ENCODE measurements around the gene ABO.
"Not testable (repeated sequence)": the region's sequence is repeated elsewhere in the genome, so short reads cannot be mapped to it uniquely, and the experiment has no call there.

The ABO gene

DNA sequence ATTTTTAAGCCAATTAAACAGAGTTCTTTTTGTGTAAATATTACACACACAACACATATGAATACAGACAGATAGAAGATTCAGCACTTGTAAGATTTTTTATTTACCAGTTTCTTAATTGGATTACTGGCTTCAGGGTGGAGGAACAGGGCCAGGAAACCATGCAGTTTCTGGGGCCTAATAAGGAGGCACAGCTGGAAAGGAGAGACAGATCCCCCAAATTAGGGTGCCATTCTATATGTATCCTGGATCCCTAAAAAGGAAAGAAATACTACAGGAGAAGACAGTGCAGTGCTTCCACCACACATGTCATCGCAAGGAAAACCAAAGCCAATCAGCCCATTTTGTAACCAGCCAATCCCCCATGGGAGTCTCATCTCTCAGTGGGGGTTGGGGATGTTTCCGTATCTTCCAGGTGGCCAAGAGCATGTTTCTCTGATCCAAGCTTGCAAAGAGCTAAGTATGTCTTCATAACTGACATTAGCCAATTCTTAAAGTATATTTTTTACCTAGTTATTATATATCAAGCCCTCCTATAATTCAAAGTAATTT, 15.8 kb upstream of the ABO start:
- in situ Hi-C loops (cut with MboI; ENCODE audit: low sequenced_read_pairs): no loop called here

GRCh38 chr9:133286523-133286922, 11.5 kb upstream of the ABO start:
- in situ Hi-C loops (cut with MboI; ENCODE audit: low sequenced_read_pairs): no loop called here

- in situ Hi-C loops (cut with MboI; ENCODE audit: low sequenced_read_pairs): no loop called here
Measured at GRCh38 chr9:133285252-133285775, 10.3 kb upstream of the ABO start.

GRCh38 chr9:133284362-133284761, 9.4 kb upstream of the ABO start:
- in situ Hi-C loops (cut with MboI; ENCODE audit: low sequenced_read_pairs): no loop called here

GRCh38 chr9:133283255-133284032, 8.4 kb upstream of the ABO start:
- in situ Hi-C loops (cut with MboI; ENCODE audit: low sequenced_read_pairs): not testable (repeated sequence)

GRCh38 chr9:133282464-133283238, 7.7 kb upstream of the ABO start:
- in situ Hi-C loops (cut with MboI; ENCODE audit: low sequenced_read_pairs): no loop called here

DNA sequence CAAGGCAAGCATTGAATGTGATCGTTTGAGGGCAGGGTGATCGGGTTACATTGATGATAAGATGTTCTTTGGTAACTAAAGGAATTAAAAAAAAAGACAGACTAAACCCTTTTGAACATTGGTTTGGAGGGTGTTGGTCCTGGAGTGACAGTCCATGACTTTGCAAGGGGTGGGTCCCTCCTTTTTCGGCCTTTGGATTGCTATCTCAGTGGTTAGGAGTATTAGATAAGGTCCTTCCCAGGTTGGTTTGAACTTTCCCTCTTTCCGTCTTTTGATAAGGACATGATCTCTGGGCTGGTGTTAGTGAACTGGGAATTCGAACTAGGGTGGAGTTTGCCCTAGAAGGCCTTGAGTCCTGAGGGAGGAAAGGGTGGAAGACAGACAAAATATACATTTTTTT, 5.4 kb upstream of the ABO start:
- in situ Hi-C loops (cut with MboI; ENCODE audit: low sequenced_read_pairs): no loop called here

DNA sequence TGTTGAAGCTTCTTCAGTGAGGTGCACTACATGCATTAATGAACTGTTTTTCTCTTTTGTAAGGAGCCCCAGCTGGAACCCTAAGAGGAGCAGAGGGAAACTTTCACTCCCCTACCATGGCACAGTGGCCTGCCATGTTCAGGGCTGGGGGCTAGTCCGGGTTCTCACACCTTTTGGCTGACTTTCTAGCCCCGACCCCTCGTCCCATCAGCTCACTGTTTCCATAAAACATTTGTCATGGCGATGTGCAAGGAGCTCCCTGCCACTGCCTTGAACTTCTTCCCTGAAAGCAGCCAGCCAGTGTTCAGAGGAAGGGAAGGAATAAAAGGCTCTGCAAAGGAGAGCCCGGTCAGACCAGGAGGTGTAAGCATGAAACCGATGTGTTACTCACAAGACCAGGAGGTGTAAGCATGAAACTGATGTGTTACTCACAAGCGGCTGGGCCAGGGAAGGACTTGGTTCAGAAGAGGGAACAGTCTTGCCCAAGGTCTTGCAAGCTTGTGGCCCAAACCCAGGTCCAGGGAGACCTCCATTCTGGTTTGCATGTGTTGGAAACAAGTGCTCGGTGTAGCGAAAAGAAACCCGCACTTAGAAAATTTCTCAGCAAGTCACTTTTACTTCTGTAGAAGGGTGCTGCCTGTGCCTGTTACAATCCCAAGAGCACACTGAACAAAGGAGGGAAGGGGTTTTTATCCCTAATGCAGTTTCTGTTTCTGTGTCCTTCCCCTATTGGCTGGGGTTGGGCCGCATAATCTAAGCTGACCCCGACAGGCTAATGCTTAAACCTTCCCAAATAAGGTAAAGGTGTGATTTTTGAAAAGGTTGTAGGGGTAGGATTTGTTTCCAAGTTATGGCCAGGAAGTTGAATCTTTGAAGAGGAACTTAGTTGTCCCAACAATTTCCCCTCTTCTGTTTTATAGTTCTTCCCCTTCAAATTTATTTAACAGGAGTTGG, 3.4 kb upstream of the ABO start:
- in situ Hi-C loops (cut with MboI; ENCODE audit: low sequenced_read_pairs): no loop called here

- in situ Hi-C loops (cut with MboI; ENCODE audit: low sequenced_read_pairs): no loop called here
Measured at GRCh38 chr9:133277467-133277866, 2.5 kb upstream of the ABO start.

GRCh38 chr9:133276923-133277322, 1.9 kb upstream of the ABO start:
- in situ Hi-C loops (cut with MboI; ENCODE audit: low sequenced_read_pairs): no loop called here

GRCh38 chr9:133276001-133276884, 1.2 kb upstream of the ABO start:
- in situ Hi-C loops (cut with MboI; ENCODE audit: low sequenced_read_pairs): no loop called here

DNA sequence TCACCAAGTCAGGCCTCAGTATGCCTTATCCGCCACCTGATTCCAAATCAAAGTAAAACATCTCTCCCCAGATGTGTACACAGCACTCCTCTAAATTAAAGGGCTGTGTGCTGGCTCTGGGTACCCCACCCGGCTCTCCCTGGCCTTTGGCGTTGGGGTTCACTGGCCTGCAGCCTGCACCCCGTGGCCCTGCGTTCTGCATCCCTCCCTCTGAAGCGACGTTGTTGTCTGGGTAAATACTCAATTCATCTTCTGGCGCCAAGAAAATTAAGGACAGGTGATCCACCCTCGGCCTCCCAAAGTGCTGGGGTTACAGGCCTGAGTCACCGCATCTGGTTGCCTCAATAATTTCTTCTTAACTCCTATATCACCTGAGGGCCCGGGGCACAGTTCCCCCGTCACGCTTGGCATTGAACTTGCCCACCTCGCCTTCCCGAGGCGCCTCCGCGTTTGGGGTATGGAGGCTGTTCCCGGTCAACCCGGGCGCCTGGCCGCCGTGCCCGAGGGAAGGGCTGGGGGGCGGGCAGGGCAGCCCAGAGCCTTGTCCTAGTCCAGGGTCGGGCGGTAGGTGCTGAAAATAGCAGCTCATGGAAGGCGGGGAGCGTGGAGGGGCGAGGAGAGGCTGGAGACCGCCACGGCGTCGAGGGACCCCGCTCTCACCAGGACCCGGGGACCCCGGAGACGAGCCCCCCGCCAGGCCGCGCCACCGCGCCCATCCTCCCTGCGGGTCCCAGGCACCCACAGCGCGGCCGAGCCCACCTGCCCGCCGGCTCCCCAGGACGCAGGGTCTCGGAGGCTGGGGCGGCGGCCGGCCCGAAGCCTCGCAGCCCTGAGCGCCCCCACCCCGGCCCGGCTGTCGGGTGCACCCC, 531 bp downstream of the ABO start:
- in situ Hi-C loops (cut with MboI; ENCODE audit: low sequenced_read_pairs): no loop called here

DNA sequence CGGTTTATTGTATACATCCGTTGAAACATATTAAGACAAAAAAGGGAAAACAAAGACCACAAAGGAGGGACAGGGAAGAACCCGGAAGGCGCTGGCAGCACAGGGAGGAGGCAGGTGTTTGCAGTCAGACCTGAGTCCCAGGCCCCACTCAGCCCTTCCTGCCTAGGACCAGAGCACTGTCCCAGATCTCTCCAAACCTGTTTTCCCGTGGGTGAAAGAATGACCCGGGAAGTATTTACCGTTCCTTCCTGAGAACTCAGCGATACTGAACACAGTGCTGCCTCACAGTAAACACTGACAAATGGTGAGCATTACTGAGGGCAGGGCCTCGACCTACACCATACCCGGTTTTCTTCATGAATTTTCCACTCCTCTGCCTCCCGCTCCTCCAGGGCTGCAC, 1.2 kb downstream of the ABO start:
- in situ Hi-C loops (cut with MboI; ENCODE audit: low sequenced_read_pairs): no loop called here

- in situ Hi-C loops (cut with MboI; ENCODE audit: low sequenced_read_pairs): no loop called here
Measured at GRCh38 chr9:133273098-133273497, 1.9 kb downstream of the ABO start.

DNA sequence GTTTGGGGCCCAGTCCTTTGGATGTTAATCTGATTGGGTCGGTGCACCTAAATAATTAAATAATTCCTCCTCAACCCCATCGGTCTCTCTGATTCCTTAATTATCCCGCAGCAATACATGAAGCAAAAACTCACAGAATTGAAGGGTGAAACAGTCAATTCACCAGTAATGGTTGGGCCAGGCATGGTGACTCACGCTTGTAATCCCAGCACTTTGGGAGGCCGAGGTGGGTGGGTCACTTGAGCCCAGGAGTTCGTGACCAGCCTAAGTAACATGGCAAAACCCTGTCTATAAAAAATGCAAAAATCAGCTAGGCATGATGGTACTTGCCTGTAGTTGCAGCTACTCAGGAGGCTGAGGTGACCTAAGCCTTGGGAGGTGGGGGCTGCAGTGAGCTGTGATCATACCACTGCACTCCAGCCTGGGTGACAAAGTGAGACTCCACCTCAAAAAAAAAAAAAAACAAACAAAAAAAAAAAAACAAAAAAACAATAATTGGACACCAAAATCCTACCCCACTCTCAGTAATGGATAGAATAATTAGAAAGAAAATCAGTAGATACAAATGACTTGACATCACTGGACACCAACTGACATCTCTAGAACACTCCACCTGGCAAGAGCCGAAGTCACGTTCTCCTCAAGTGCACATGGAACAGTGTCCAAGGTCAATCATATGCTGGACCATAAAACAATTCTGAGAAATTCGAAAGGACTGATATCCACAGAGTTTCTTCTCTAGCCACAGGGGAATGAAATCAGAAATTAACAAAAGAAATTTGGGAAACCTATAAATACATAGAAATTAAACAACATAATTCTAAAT, 5.3 kb downstream of the ABO start:
- in situ Hi-C loops (cut with MboI; ENCODE audit: low sequenced_read_pairs): no loop called here

DNA sequence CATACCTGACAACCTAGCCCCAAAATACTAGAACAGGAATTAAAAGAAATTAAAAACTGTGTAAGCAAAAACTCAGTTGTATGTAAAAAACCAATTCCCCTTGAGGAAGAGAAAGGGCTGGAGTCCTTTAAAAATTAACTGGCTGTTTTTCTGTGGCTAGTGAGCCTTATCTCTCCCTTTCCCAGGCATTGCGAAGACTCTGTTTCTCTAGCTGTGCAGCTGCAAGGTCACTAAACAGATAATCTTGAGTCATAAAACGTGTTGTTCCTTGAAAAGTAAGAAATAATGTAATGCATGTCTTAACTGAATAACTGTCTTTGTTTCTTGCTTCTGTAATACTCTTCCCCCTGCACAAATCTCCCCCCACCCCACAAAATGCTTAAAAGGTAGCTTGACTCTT, 5.9 kb downstream of the ABO start:
- in situ Hi-C loops (cut with MboI; ENCODE audit: low sequenced_read_pairs): not testable (repeated sequence)

DNA sequence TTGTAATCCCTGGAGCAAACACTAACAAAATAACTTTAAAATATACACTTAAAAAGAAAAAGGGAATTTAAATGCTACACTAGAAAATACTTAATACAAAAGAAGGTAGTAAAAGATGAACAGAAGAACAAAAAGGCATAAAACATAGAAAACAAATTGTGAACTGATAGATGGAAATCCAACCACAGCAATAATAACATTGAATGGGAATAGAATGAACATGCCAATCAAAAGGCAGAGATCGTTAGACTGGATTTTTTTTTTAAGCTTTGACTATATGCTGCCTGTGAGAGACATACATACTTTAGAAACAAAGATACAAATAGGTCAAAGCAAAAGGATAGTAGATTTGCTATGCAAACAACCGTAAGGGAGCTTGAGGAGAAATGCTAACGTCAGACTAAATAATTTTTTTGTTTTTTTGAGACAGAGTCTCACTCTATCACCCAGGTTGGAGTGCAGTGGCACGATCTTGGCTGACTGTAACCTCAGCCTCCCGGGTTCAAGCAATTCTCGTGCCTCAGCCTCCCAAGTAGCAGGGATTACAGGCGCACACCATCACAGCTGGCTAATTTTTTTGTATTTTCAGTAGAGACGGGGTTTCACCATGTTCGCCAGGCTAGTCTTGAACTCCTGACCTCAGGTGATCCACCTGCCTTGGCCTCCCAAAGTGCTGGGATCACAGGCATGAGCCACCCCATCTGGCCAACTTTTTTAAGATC, 6.5 kb downstream of the ABO start:
- in situ Hi-C loops (cut with MboI; ENCODE audit: low sequenced_read_pairs): no loop called here
